GM23248 (cell line): ENCODE results near the gene ZNF747. TPM values are rescaled to one million over a fixed set of nuclear protein-coding genes. Genes with fewer than 3 reads are reported as not detected.

ENCODE experiments used
- DNase-seq: peaks from one replicate; pipeline ENCODE4 v3.0.0-alpha.2; 2015
- H2AFZ ChIP-seq: fragments of 200-600 bp; sonication (generic); 2 replicates; pipeline ENCODE4 v1.6.1; 2016; ENCODE audit warnings: antibody characterized with exemption
- H3F3A ChIP-seq: fragments of 200-600 bp; sonication (generic); 2 replicates; pipeline ENCODE4 v1.6.1; 2016; ENCODE audit warnings: mild to moderate bottlenecking, antibody characterized with exemption, mixed run types; ENCODE audit not compliant: insufficient read depth
- H3K27ac ChIP-seq: fragments of 200-600 bp; sonication (generic); 2 replicates; pipeline ENCODE4 v1.5.1; 2016; ENCODE audit warnings: mild to moderate bottlenecking
- H3K27me3 ChIP-seq: fragments of 200-600 bp; sonication (generic); replicated peaks from 2 replicates; pipeline ENCODE4 v1.6.1; 2016; ENCODE audit warnings: mild to moderate bottlenecking; ENCODE audit not compliant: insufficient read depth
- H3K36me3 ChIP-seq: fragments of 200-600 bp; sonication (generic); 2 replicates; pipeline ENCODE4 v1.6.1; 2016; ENCODE audit warnings: low read depth, mild to moderate bottlenecking
- H3K4me1 ChIP-seq: fragments of 200-600 bp; sonication (generic); 2 replicates; pipeline ENCODE4 v1.6.1; 2016; ENCODE audit warnings: mild to moderate bottlenecking; ENCODE audit not compliant: insufficient read depth
- H3K4me2 ChIP-seq: fragments of 200-600 bp; sonication (generic); one replicate; pipeline ENCODE4 v1.6.1; 2016; ENCODE audit warnings: mild to moderate bottlenecking; ENCODE audit not compliant: unreplicated experiment
- H3K4me3 ChIP-seq: fragments of 200-600 bp; sonication (generic); 2 replicates; pipeline ENCODE4 v1.5.1; 2016; ENCODE audit warnings: mild to moderate bottlenecking
- H3K79me2 ChIP-seq: fragments of 200-600 bp; sonication (generic); 2 replicates; pipeline ENCODE4 v1.6.1; 2016; ENCODE audit warnings: mild to moderate bottlenecking; ENCODE audit not compliant: insufficient read depth
- H3K9ac ChIP-seq: fragments of 200-600 bp; sonication (generic); 2 replicates; pipeline ENCODE4 v1.6.1; 2016; ENCODE audit warnings: mild to moderate bottlenecking
- H3K9me2 ChIP-seq: fragments of 200-600 bp; sonication (generic); 2 replicates; pipeline ENCODE4 v1.6.1; 2016; ENCODE audit warnings: mixed run types, mild to moderate bottlenecking, moderate library complexity; ENCODE audit not compliant: insufficient read depth
- H3K9me3 ChIP-seq: fragments of 200-600 bp; sonication (generic); one replicate; pipeline ENCODE4 v1.6.1; 2017; ENCODE audit warnings: low read depth
- H4K20me1 ChIP-seq: fragments of 200-600 bp; sonication (generic); 2 replicates; pipeline ENCODE4 v1.6.0; 2016; ENCODE audit not compliant: insufficient read depth
- EZH2 ChIP-seq: fragments of 200-600 bp; sonication (generic); IDR thresholded peaks from 2 replicates; pipeline ENCODE4 v1.6.1; 2018; ENCODE audit warnings: antibody characterized with exemption, mild to moderate bottlenecking; ENCODE audit not compliant: insufficient read depth, poor library complexity, severe bottlenecking
- EZH2phosphoT487 ChIP-seq: fragments of 200-600 bp; sonication (generic); IDR thresholded peaks from 2 replicates; pipeline ENCODE4 v1.6.1; 2018; ENCODE audit warnings: antibody characterized with exemption, moderate library complexity, mild to moderate bottlenecking, low read depth; ENCODE audit not compliant: insufficient read depth
- WGBS, 2 experiments: methylation state at CpG; one replicate each; pipeline ENCODE4 v1.1.6; 2015 to 2017; ENCODE audit warnings: low lambda C conversion rate in 2 of 2, low coverage in 1 of 2; ENCODE audit errors: missing lambda C conversion rate in 2 of 2; 5-methylcytosine and 5-hydroxymethylcytosine counted together
- in situ Hi-C: fragments of 300-500 bp; cut with MboI; formaldehyde crosslinking; loops from 2 replicates; pipeline ENCODE4 v1.15.0; 2020
- polyA plus RNA-seq: library from polyadenylated mRNA; unstranded; fragments of >200 nt; fragmentation: Nextera tagmentation; extraction: Ambion mirVana; gene quantifications from 2 replicates; pipeline ENCODE4 v1.2.1, GENCODE V29; 2016
- total RNA-seq: library from RNA; depleted of rRNA; stranded (reverse); fragments of >200 nt; shearing (Covaris generic); gene quantifications from 2 replicates; pipeline ENCODE4 v1.2.3, GENCODE V29; 2014; rRNA removed

ZNF747 gene
- 7.7 and 15.7 TPM in 2 replicates for total RNA-seq
- 5.4 and 6.7 TPM in 2 replicates for polyA plus RNA-seq

GRCh38 chr16:30534368-30535105, at the start of gene ZNF747:
TSS of gene ZNF747 (minus strand) at chr16:30534858. CDS start at chr16:30534679, 179 bp downstream.
- Histone ChIP-seq H3K4me2 (peak within 1 kb of the TSS; percentile 89), H3K36me3 (no peaks in the 10 kb centered on the region), H3K9ac (peak within 1 kb of the TSS; percentile 92), H3F3A (no peaks in the 10 kb centered on the region), H3K4me3 (peak within 1 kb of the TSS; percentile 80), H4K20me1 (no peaks in the 10 kb centered on the region), H3K4me1 (no peaks in the 10 kb centered on the region), H3K9me3 (no peaks in the 10 kb centered on the region), H3K27me3 (no peaks in the 10 kb centered on the region), H3K27ac (peak within 1 kb of the TSS; percentile 79), H2AFZ (peak within 1 kb of the TSS; percentile 96), H3K79me2 (peaks cover 24% of the 10 kb centered on the region), H3K9me2 (no peaks in the 10 kb centered on the region)
- no peak for TF ChIP-seq EZH2
- TF ChIP-seq EZH2phosphoT487, result no peak
- DNase-seq, result peak; percentile 88
- WGBS, 2 experiments, result 1 to 3% methylated on average over 45 to 50 of the region's 70 CpGs
- in situ Hi-C loops, result no loop called here

- Histone ChIP-seq H3F3A (no peaks in the 10 kb centered on the region), H3K9me3 (no peaks in the 10 kb centered on the region), H2AFZ (no peak overlapping the region), H3K79me2 (peaks cover 77% of the 10 kb centered on the region), H3K4me1 (no peaks in the 10 kb centered on the region), H3K27me3 (no peaks in the 10 kb centered on the region), H4K20me1 (no peaks in the 10 kb centered on the region), H3K9me2 (no peaks in the 10 kb centered on the region), H3K9ac (no peak overlapping the region), H3K36me3 (no peaks in the 10 kb centered on the region), H3K27ac (no peak overlapping the region), H3K4me2 (no peak overlapping the region), H3K4me3 (no peak overlapping the region)
- TF ChIP-seq EZH2phosphoT487 (no peak), EZH2 (no peak)
- DNase-seq, result no peak
- WGBS, 2 experiments, result 98 to 99% methylated on average over 41 to 48 of the region's 48 CpGs
- in situ Hi-C loops, result no loop called here
Measured at GRCh38 chr16:30582611-30583340, 48.1 kb upstream of the ZNF747 start.

GRCh38 chr16:30581457-30581856, 46.8 kb upstream of the ZNF747 start:
- DNase-seq, result no peak

GRCh38 chr16:30574678-30575077, 40.0 kb upstream of the ZNF747 start:
- no peaks in the 10 kb centered on the region for H3K9me2 ChIP-seq
- H3K36me3 ChIP-seq, result no peaks in the 10 kb centered on the region
- DNase-seq, result no peak
- H3K79me2 ChIP-seq, result 0 out of 2 replicates have a peak, but pooled peaks cover 10% of the 10 kb centered on the region
- 0 out of 2 replicates have a peak, but pooled peaks cover 10% of the 10 kb centered on the region for H3F3A ChIP-seq
- TF ChIP-seq EZH2phosphoT487, result no peak
- TF ChIP-seq EZH2, result no peak
- no peak overlapping the region for H3K4me3 ChIP-seq
- H3K4me2 ChIP-seq, result no peak overlapping the region
- 100% methylated on average over 1 of the region's 1 CpG for WGBS, 2 experiments
- H4K20me1 ChIP-seq, result no peaks in the 10 kb centered on the region
- no peak overlapping the region for H2AFZ ChIP-seq
- H3K9ac ChIP-seq, result no peak overlapping the region
- no peaks in the 10 kb centered on the region for H3K27me3 ChIP-seq
- H3K9me3 ChIP-seq, result no peaks in the 10 kb centered on the region
- H3K4me1 ChIP-seq, result no peaks in the 10 kb centered on the region
- in situ Hi-C loops, result no loop called here
- H3K27ac ChIP-seq, result no peak overlapping the region

More at GRCh38 chr16:30581457-30581856, 46.8 kb upstream of the ZNF747 start:
- no peak overlapping the region for H3K4me2 ChIP-seq
- H3K4me3 ChIP-seq, result no peak overlapping the region
- H3F3A ChIP-seq, result no peaks in the 10 kb centered on the region
- H3K79me2 ChIP-seq, result peaks cover 69% of the 10 kb centered on the region
- no peak for TF ChIP-seq EZH2phosphoT487
- TF ChIP-seq EZH2, result no peak
- H3K27ac ChIP-seq, result no peak overlapping the region
- H4K20me1 ChIP-seq, result no peaks in the 10 kb centered on the region
- H3K9me2 ChIP-seq, result no peaks in the 10 kb centered on the region
- H3K4me1 ChIP-seq, result no peaks in the 10 kb centered on the region
- no peak overlapping the region for H2AFZ ChIP-seq
- H3K36me3 ChIP-seq, result no peaks in the 10 kb centered on the region
- WGBS, 2 experiments, result 88 to 91% methylated on average over 6 to 7 of the region's 7 CpGs
- in situ Hi-C loops, result no loop called here
- no peak overlapping the region for H3K9ac ChIP-seq
- H3K9me3 ChIP-seq, result no peaks in the 10 kb centered on the region
- H3K27me3 ChIP-seq, result no peaks in the 10 kb centered on the region
